ENCODE data around the gene GGT6. TPM values are rescaled to one million over a fixed set of nuclear protein-coding genes. Genes with fewer than 3 reads are reported as not detected.

The GGT6 gene
- total and polyA plus RNA-seq, 2 of the 13 experiments (the other 11 are each of a cell fraction or from before 2014, with no cell fraction given) = 0.16 to 0.80 TPM

DNA sequence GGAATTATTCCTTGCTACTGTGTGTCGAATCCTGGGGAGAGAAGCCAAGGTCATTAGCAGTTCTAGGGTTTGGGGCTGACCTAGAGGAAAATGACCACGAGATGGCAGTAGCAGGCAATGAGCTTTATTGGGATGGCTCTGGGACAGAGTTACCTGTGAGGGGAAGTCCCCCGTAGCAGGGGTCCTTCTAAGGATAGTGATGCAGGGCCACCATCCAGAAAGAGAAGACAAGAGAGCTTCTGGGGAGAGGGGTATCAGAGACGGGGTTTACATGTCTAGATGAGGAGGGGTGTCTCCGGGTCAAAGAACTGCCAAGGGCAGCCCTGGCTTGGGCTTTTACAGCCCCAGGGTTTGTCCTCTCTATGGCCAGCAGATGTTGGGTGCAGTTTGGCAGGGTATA, 6.4 kb upstream of the GGT6 start (continued):
- TF ChIP-seq ZNF256 (CRISPR knock-in tag; conservative IDR thresholded peaks at IDR 0.05) (no peak), IRF2 (CRISPR knock-in tag; IDR thresholded peaks at IDR 0.05) (0 out of 2 replicates have a peak, but pooled peaks have one; percentile 16), ARNT (IDR thresholded peaks at IDR 0.05) (no peak), RFXAP (CRISPR knock-in tag; IDR thresholded peaks at IDR 0.05; ENCODE audit: borderline replicate concordance) (no peak), ATAD3A (CRISPR knock-in tag; IDR thresholded peaks at IDR 0.05) (no peak), ZNF768 (CRISPR knock-in tag; IDR thresholded peaks at IDR 0.05) (no peak), ZNF883 (CRISPR knock-in tag; IDR thresholded peaks at IDR 0.05; ENCODE audit: not compliant biosample characterization) (no peak), ZZZ3 (CRISPR knock-in tag; IDR thresholded peaks at IDR 0.05; ENCODE audit: borderline replicate concordance) (no peak), ZNF207 (IDR thresholded peaks at IDR 0.05; ENCODE audit: borderline replicate concordance) (no peak), ZFP90 (CRISPR knock-in tag; IDR thresholded peaks at IDR 0.05; ENCODE audit: borderline replicate concordance) (no peak), NBN (conservative IDR thresholded peaks at IDR 0.05) (no peak), TMF1 (CRISPR knock-in tag; IDR thresholded peaks at IDR 0.05; ENCODE audit: low read depth) (no peak), ZNF674 (CRISPR knock-in tag; IDR thresholded peaks at IDR 0.05; ENCODE audit: low read depth) (no peak), RFX5 (IDR thresholded peaks at IDR 0.05; ENCODE audit: low read depth, low read length) (no peak)
- TF ChIP-seq, protein P1, sequence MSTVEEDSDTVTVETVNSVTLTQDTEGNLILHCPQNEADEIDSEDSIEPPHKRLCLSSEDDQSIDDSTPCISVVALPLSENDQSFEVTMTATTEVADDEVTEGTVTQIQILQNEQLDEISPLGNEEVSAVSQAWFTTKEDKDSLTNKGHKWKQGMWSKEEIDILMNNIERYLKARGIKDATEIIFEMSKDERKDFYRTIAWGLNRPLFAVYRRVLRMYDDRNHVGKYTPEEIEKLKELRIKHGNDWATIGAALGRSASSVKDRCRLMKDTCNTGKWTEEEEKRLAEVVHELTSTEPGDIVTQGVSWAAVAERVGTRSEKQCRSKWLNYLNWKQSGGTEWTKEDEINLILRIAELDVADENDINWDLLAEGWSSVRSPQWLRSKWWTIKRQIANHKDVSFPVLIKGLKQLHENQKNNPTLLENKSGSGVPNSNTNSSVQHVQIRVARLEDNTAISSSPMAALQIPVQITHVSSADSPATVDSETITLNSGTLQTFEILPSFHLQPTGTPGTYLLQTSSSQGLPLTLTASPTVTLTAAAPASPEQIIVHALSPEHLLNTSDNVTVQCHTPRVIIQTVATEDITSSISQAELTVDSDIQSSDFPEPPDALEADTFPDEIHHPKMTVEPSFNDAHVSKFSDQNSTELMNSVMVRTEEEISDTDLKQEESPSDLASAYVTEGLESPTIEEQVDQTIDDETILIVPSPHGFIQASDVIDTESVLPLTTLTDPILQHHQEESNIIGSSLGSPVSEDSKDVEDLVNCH (CRISPR knock-in tag; IDR thresholded peaks at IDR 0.05) = no peak
- TF ChIP-seq, protein P2, sequence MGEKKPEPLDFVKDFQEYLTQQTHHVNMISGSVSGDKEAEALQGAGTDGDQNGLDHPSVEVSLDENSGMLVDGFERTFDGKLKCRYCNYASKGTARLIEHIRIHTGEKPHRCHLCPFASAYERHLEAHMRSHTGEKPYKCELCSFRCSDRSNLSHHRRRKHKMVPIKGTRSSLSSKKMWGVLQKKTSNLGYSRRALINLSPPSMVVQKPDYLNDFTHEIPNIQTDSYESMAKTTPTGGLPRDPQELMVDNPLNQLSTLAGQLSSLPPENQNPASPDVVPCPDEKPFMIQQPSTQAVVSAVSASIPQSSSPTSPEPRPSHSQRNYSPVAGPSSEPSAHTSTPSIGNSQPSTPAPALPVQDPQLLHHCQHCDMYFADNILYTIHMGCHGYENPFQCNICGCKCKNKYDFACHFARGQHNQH (CRISPR knock-in tag; IDR thresholded peaks at IDR 0.05) = no peak
- TF ChIP-seq, protein P3, sequence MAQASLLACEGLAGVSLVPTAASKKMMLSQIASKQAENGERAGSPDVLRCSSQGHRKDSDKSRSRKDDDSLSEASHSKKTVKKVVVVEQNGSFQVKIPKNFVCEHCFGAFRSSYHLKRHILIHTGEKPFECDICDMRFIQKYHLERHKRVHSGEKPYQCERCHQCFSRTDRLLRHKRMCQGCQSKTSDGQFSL (CRISPR knock-in tag; IDR thresholded peaks at IDR 0.05) = no peak
- TF ChIP-seq, protein P4, sequence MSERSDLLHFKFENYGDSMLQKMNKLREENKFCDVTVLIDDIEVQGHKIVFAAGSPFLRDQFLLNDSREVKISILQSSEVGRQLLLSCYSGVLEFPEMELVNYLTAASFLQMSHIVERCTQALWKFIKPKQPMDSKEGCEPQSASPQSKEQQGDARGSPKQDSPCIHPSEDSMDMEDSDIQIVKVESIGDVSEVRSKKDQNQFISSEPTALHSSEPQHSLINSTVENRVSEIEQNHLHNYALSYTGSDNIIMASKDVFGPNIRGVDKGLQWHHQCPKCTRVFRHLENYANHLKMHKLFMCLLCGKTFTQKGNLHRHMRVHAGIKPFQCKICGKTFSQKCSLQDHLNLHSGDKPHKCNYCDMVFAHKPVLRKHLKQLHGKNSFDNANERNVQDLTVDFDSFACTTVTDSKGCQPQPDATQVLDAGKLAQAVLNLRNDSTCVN (CRISPR knock-in tag; IDR thresholded peaks at IDR 0.05; ENCODE audit: borderline replicate concordance) = no peak
- TF ChIP-seq, protein P5, sequence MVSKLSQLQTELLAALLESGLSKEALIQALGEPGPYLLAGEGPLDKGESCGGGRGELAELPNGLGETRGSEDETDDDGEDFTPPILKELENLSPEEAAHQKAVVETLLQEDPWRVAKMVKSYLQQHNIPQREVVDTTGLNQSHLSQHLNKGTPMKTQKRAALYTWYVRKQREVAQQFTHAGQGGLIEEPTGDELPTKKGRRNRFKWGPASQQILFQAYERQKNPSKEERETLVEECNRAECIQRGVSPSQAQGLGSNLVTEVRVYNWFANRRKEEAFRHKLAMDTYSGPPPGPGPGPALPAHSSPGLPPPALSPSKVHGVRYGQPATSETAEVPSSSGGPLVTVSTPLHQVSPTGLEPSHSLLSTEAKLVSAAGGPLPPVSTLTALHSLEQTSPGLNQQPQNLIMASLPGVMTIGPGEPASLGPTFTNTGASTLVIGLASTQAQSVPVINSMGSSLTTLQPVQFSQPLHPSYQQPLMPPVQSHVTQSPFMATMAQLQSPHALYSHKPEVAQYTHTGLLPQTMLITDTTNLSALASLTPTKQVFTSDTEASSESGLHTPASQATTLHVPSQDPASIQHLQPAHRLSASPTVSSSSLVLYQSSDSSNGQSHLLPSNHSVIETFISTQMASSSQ (IDR thresholded peaks at IDR 0.05; ENCODE audit: low read depth) = no peak
- TF ChIP-seq, protein P5 (CRISPR knock-in tag; IDR thresholded peaks at IDR 0.05; ENCODE audit: borderline replicate concordance) = no peak
- TF ChIP-seq, protein P6, sequence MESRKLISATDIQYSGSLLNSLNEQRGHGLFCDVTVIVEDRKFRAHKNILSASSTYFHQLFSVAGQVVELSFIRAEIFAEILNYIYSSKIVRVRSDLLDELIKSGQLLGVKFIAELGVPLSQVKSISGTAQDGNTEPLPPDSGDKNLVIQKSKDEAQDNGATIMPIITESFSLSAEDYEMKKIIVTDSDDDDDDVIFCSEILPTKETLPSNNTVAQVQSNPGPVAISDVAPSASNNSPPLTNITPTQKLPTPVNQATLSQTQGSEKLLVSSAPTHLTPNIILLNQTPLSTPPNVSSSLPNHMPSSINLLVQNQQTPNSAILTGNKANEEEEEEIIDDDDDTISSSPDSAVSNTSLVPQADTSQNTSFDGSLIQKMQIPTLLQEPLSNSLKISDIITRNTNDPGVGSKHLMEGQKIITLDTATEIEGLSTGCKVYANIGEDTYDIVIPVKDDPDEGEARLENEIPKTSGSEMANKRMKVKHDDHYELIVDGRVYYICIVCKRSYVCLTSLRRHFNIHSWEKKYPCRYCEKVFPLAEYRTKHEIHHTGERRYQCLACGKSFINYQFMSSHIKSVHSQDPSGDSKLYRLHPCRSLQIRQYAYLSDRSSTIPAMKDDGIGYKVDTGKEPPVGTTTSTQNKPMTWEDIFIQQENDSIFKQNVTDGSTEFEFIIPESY (CRISPR knock-in tag; IDR thresholded peaks at IDR 0.05) = no peak
